H9 (cell line): Measurements from ENCODE around the gene MPHOSPH8. TPM values are rescaled to one million over a fixed set of nuclear protein-coding genes. Genes with fewer than 3 reads are reported as not detected.

Source experiments
- DNase-seq: peaks from one replicate; pipeline ENCODE4 v3.0.0-alpha.2; 2017
- H2AFZ ChIP-seq: one replicate; pipeline ENCODE4 v1.6.1; 2013; ENCODE audit warnings: mild to moderate bottlenecking, low read length, control low read depth, moderate library complexity
- H2AK5ac ChIP-seq: 2 replicates; pipeline ENCODE4 v1.6.1; 2013; ENCODE audit warnings: low read length, control low read depth, mixed read lengths; ENCODE audit not compliant: insufficient read length
- H2BK120ac ChIP-seq: one replicate; pipeline ENCODE4 v1.6.1; 2013; ENCODE audit warnings: low read depth, mild to moderate bottlenecking, low read length, control low read depth, inconsistent platforms; ENCODE audit not compliant: poor library complexity, severe bottlenecking
- H2BK12ac ChIP-seq: 2 replicates; pipeline ENCODE4 v1.6.1; 2013; ENCODE audit warnings: low read length, control low read depth, mixed read lengths, low read depth; ENCODE audit not compliant: insufficient read length
- H2BK15ac ChIP-seq: 2 replicates; pipeline ENCODE4 v1.6.1; 2013; ENCODE audit warnings: low read depth, low read length, control low read depth
- H2BK20ac ChIP-seq: one replicate; pipeline ENCODE4 v1.6.1; 2013; ENCODE audit warnings: low read depth, mild to moderate bottlenecking, low read length, control low read depth, inconsistent platforms; ENCODE audit not compliant: poor library complexity, severe bottlenecking
- H2BK5ac ChIP-seq: 2 replicates; pipeline ENCODE4 v1.6.1; 2013; ENCODE audit warnings: low read length, control low read depth, mixed read lengths; ENCODE audit not compliant: insufficient read length
- H3K14ac ChIP-seq: 2 replicates; pipeline ENCODE4 v1.6.1; 2013; ENCODE audit warnings: low read length, control low read depth; ENCODE audit not compliant: insufficient read depth
- H3K18ac ChIP-seq: 2 replicates; pipeline ENCODE4 v1.6.1; 2013; ENCODE audit warnings: low read depth, mild to moderate bottlenecking, mixed read lengths, low read length, control low read depth; ENCODE audit not compliant: insufficient read length
- H3K23ac ChIP-seq: 2 replicates; pipeline ENCODE4 v1.6.1; 2013; ENCODE audit warnings: low read length, control low read depth, mixed read lengths, low read depth; ENCODE audit not compliant: insufficient read length
- H3K23me2 ChIP-seq: 2 replicates; pipeline ENCODE4 v1.6.1; 2013; ENCODE audit warnings: low read depth, mild to moderate bottlenecking, mixed read lengths, low read length, control low read depth; ENCODE audit not compliant: insufficient read length, poor library complexity, severe bottlenecking
- H3K27ac ChIP-seq: 2 replicates; pipeline ENCODE4 v1.5.1; 2013; ENCODE audit warnings: low read length, control low read depth, mixed read lengths, low read depth; ENCODE audit not compliant: insufficient read length
- H3K27me3 ChIP-seq: 2 replicates; pipeline ENCODE4 v1.6.1; 2013; ENCODE audit warnings: low read length, control low read depth, inconsistent platforms; ENCODE audit not compliant: insufficient read depth
- H3K4ac ChIP-seq: 2 replicates; pipeline ENCODE4 v1.6.1; 2013; ENCODE audit warnings: low read depth, mild to moderate bottlenecking, control low read depth, inconsistent platforms, low read length, moderate library complexity
- H3K4me1 ChIP-seq: 2 replicates; pipeline ENCODE4 v1.6.1; 2013; ENCODE audit warnings: low read length, control low read depth, inconsistent platforms; ENCODE audit not compliant: insufficient read depth
- H3K4me2 ChIP-seq: 2 replicates; pipeline ENCODE4 v1.6.1; 2013; ENCODE audit warnings: low read length, control low read depth, mixed read lengths; ENCODE audit not compliant: insufficient read length, insufficient read depth
- H3K56ac ChIP-seq: 2 replicates; pipeline ENCODE4 v1.6.1; 2013; ENCODE audit warnings: low read depth, mild to moderate bottlenecking, mixed read lengths, low read length, control low read depth; ENCODE audit not compliant: insufficient read length
- H3K79me1 ChIP-seq: 2 replicates; pipeline ENCODE4 v1.6.1; 2013; ENCODE audit warnings: low read depth, mild to moderate bottlenecking, moderate library complexity, low read length, control low read depth, inconsistent platforms; ENCODE audit not compliant: insufficient read depth, poor library complexity, severe bottlenecking
- H3K79me2 ChIP-seq: 2 replicates; pipeline ENCODE4 v1.6.1; 2013; ENCODE audit warnings: low read length, control low read depth, inconsistent platforms; ENCODE audit not compliant: insufficient read depth
- H3K9ac ChIP-seq: 2 replicates; pipeline ENCODE4 v1.6.1; 2013; ENCODE audit warnings: low read length, control low read depth, mixed read lengths; ENCODE audit not compliant: insufficient read length; ENCODE audit errors: extremely low read depth
- H3K9me3 ChIP-seq: one replicate; pipeline ENCODE4 v1.6.1; 2013; ENCODE audit warnings: low read depth, low read length, inconsistent platforms; ENCODE audit not compliant: control insufficient read depth
- H3T11ph ChIP-seq: one replicate; pipeline ENCODE4 v1.6.1; 2013; ENCODE audit warnings: mild to moderate bottlenecking, low read length, control low read depth, inconsistent platforms
- H4K20me1 ChIP-seq: one replicate; pipeline ENCODE4 v1.6.1; 2013; ENCODE audit not compliant: control insufficient read depth, insufficient read length, insufficient read depth
- H4K5ac ChIP-seq: 2 replicates; pipeline ENCODE4 v1.6.1; 2013; ENCODE audit warnings: low read depth, mild to moderate bottlenecking, mixed read lengths, low read length, control low read depth; ENCODE audit not compliant: insufficient read length
- H4K8ac ChIP-seq: replicated peaks from 2 replicates; pipeline ENCODE4 v1.6.1; 2013; ENCODE audit warnings: low read length, control low read depth, mixed read lengths, low read depth; ENCODE audit not compliant: insufficient read length
- H4K91ac ChIP-seq: 2 replicates; pipeline ENCODE4 v1.6.1; 2013; ENCODE audit warnings: low read depth, mild to moderate bottlenecking, moderate library complexity, mixed read lengths, low read length, control low read depth; ENCODE audit not compliant: insufficient read length
- H3K27ac Mint-ChIP-seq, 3 experiments: 2 replicates in 2 of 3; 3 replicates in 1 of 3; pipeline ENCODE4 v1.8.0; 2020 to 2021; ENCODE audit warnings: mixed read lengths in 3 of 3, mild to moderate bottlenecking in 1 of 3, moderate library complexity in 1 of 3
- H3K27me3 Mint-ChIP-seq: 2 replicates; pipeline ENCODE4 v1.8.0; 2021; ENCODE audit warnings: low read depth, mild to moderate bottlenecking, moderate library complexity, mixed read lengths
- H3K36me3 Mint-ChIP-seq, 3 experiments: 2 replicates in 2 of 3; 3 replicates in 1 of 3; pipeline ENCODE4 v1.8.0; 2020 to 2021; ENCODE audit warnings: low read depth in 3 of 3, mixed read lengths in 3 of 3; ENCODE audit not compliant: insufficient read depth in 1 of 3
- H3K4me1 Mint-ChIP-seq, 2 experiments: 2 replicates each; pipeline ENCODE4 v1.8.0; 2020; ENCODE audit warnings: mixed read lengths in 2 of 2
- H3K4me3 Mint-ChIP-seq, 2 experiments: 2 replicates in 1 of 2; 3 replicates in 1 of 2; pipeline ENCODE4 v1.8.0; 2020 to 2021; ENCODE audit warnings: mild to moderate bottlenecking in 2 of 2, mixed read lengths in 2 of 2, moderate library complexity in 1 of 2
- H3K9me3 Mint-ChIP-seq, 2 experiments: 2 replicates in 1 of 2; 3 replicates in 1 of 2; pipeline ENCODE4 v1.8.0; 2020; ENCODE audit warnings: mild to moderate bottlenecking in 2 of 2, mixed read lengths in 2 of 2, moderate library complexity in 1 of 2
- CTCF ChIP-seq: fragments of 200-600 bp; sonication (generic); conservative IDR thresholded peaks from 3 replicates; pipeline ENCODE4 v1.8.0; 2021; ENCODE audit warnings: antibody characterized with exemption, mild to moderate bottlenecking
- WGBS: extraction: QIAGEN DNeasy Blood & Tissue Kit; methylation state at CpG from one replicate; pipeline ENCODE4 v1.1.7; 2013; ENCODE audit warnings: missing lambda C conversion rate, low lambda C conversion rate, mixed read lengths; ENCODE audit not compliant: insufficient read length; ENCODE audit errors: extremely low coverage; 5-methylcytosine and 5-hydroxymethylcytosine counted together
- total RNA-seq: library from RNA; stranded (reverse); gene quantifications from 2 replicates; pipeline ENCODE4 v1.2.1, GENCODE V29; 2021

The MPHOSPH8 gene
- total RNA-seq, 1 experiment from 2014 or later = 21.1 TPM

GRCh38 chr13:19680751-19681150, 47.3 kb downstream of the MPHOSPH8 start:
- H4K8ac ChIP-seq = no peak overlapping the region
- no peak overlapping the region for H3K14ac ChIP-seq
- H2AFZ ChIP-seq = no peak overlapping the region
- no peak overlapping the region for H2BK15ac ChIP-seq
- H3K18ac ChIP-seq = no peak overlapping the region
- DNase-seq = no peak
- TF ChIP-seq CTCF = no peak
- H3K4me1 Mint-ChIP-seq = peaks cover 31 to 36% of the 10 kb centered on the region in 2 experiments
- H3K56ac ChIP-seq = no peak overlapping the region
- no peaks in the 10 kb centered on the region for H3K27me3 ChIP-seq
- H2BK20ac ChIP-seq = no peak overlapping the region
- no CpG with 5 or more reads among the region's 7 CpGs for WGBS
- no peak overlapping the region for H2AK5ac ChIP-seq
- no peaks in the 10 kb centered on the region for H3K9me3 ChIP-seq
- H3K23me2 ChIP-seq = no peaks in the 10 kb centered on the region
- no peak overlapping the region for H3K4me2 ChIP-seq
- no peaks in the 10 kb centered on the region for H3K9me3 Mint-ChIP-seq
- no peak overlapping the region for H4K91ac ChIP-seq
- no peak overlapping the region for H3T11ph ChIP-seq
- no peaks in the 10 kb centered on the region for H3K79me2 ChIP-seq
- H3K27ac ChIP-seq = no peak overlapping the region
- H3K9ac ChIP-seq = no peak overlapping the region
- no peak overlapping the region for H2BK12ac ChIP-seq
- no peak overlapping the region for H2BK5ac ChIP-seq
- H3K4ac ChIP-seq = no peak overlapping the region
- no peak overlapping the region for H2BK120ac ChIP-seq
- no peak overlapping the region for H3K4me3 Mint-ChIP-seq
- no peak overlapping the region for H3K23ac ChIP-seq
- H3K79me1 ChIP-seq = peaks cover 4% of the 10 kb centered on the region
- no peaks in the 10 kb centered on the region for H3K27me3 Mint-ChIP-seq
- H4K5ac ChIP-seq = no peak overlapping the region
- H3K27ac Mint-ChIP-seq = peak overlapping the region; percentile 36 to 97 (median 89); a peak in 6 of 7 replicates
- no peaks in the 10 kb centered on the region for H4K20me1 ChIP-seq
- H3K4me1 ChIP-seq = peaks cover 2% of the 10 kb centered on the region; the same call in 1 of the 2 replicates
- peaks cover 9 to 20% (median 12%) of the 10 kb centered on the region in 3 experiments; a peak in 6 of 7 replicates for H3K36me3 Mint-ChIP-seq
